ENCODE results near the gene OR8G5.

GRCh38 chr11:124302347-124303125 is 46.4 kb downstream of the OR8G5 start:
- no peak for TF ChIP-seq CTCF (IDR thresholded peaks at IDR 0.05)
- TF ChIP-seq POLR2AphosphoS5 (IDR thresholded peaks at IDR 0.05; ENCODE audit: insufficient read depth in 1 of 2, low read depth in 1 of 2) = no peak
- TF ChIP-seq POLR2A (IDR thresholded peaks at IDR 0.05) = no peak
